ENCODE measurements around the gene FOS. TPM values are rescaled to one million over a fixed set of nuclear protein-coding genes. Genes with fewer than 3 reads are reported as not detected.

The FOS gene
- total RNA-seq, 4 donors from 2014 or later, result 32.1 to 239 (median 121) TPM

GRCh38 chr14:75294649-75295033, 16.0 kb downstream of the FOS start:
- H3K4me1 ChIP-seq, result peaks cover 12 to 30% of the 10 kb centered on the region in 2 donors
- no peaks in the 10 kb centered on the region for H3K27me3 ChIP-seq
- TF ChIP-seq, protein P1, sequence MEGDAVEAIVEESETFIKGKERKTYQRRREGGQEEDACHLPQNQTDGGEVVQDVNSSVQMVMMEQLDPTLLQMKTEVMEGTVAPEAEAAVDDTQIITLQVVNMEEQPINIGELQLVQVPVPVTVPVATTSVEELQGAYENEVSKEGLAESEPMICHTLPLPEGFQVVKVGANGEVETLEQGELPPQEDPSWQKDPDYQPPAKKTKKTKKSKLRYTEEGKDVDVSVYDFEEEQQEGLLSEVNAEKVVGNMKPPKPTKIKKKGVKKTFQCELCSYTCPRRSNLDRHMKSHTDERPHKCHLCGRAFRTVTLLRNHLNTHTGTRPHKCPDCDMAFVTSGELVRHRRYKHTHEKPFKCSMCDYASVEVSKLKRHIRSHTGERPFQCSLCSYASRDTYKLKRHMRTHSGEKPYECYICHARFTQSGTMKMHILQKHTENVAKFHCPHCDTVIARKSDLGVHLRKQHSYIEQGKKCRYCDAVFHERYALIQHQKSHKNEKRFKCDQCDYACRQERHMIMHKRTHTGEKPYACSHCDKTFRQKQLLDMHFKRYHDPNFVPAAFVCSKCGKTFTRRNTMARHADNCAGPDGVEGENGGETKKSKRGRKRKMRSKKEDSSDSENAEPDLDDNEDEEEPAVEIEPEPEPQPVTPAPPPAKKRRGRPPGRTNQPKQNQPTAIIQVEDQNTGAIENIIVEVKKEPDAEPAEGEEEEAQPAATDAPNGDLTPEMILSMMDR (IDR thresholded peaks at IDR 0.05), result peak in 2 of 6 experiments; percentile 16 to 20
- no peak for TF ChIP-seq POLR2A (IDR thresholded peaks at IDR 0.05)
- no peak for DNase-seq
- H3K9me3 ChIP-seq, result no peaks in the 10 kb centered on the region
- 1 to 5% methylated on average over 9 of the region's 9 CpGs for WGBS, 2 donors
- intact Hi-C loops (cut with DNase I), result no loop called here
- peak overlapping the region; percentile 26 to 57 (median 35) for H3K4me3 ChIP-seq (replicated peaks in 1 of 3)
- H3K27ac ChIP-seq, result peak overlapping the region; percentile 62 to 98 (median 94)
- no peaks in the 10 kb centered on the region for H3K36me3 ChIP-seq

DNA sequence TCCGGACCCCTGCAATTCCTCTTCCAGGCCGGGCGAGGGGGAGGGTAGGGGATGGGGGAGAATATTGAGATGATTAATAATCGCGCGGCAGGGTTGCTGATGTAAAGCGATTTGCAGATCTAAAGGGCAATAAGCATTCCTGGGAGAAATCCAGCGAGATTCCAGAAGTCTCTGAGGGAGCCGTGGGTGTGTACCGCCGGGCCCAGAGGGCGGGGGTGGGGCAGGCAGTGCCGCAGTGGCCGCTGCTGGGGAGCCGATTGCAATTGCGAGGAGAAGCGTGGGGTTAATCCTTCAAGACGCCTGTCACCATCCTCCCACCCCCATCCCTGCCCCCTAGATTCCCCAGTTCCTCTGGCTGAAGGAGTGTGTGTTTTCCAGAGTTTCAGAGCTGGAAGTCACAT, 16.4 kb downstream of the FOS start:
- 3 to 4% methylated on average over 10 to 18 of the region's 18 CpGs for WGBS, 2 donors

DNA sequence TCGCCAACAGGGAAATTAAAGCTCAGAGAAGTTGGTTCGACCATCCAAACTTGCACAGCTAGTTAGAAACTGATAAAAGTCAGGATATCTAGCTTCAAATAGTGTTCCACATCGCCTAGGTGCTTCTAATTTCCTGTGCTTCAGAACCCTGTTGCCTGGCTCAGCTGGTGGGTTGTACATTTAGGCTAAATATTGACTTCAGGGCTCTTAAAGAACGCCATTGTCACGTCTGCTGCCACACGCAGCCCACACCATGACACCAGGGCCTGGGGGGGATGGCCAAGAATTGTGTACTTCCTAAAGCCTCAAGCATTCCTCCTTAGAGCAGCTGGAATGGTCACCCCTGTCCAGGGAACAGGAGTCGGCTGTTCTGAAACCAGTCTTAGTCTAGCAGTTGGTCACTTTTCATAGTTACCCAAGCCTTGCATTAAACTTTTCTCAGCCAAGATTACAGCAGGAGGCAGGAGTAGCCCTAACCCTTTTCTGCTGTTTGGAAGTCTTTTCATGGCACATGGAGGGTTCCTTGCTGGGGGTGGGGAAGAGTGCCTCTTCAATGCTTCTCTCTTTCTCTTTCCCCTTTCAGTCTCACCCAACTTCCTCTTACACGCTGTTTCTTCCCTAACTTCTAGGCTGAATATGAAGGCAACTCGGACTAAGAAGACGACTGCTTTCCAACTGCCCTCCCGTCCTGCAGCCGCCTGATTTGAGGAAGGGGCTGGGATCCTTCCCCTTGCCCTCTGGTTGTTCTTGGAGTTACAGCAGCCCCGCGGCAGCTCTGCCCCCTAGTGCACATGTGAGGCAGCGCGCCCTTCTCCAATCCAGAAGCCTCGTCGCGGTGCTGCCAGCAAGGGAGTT, 17.1 kb downstream of the FOS start:
- no peaks in the 10 kb centered on the region for H3K9me3 ChIP-seq
- no peaks in the 10 kb centered on the region for H3K27me3 ChIP-seq
- H3K36me3 ChIP-seq, result no peaks in the 10 kb centered on the region
- H3K27ac ChIP-seq, result peak overlapping the region; percentile 62 to 98 (median 94)
- peaks cover 12 to 34% of the 10 kb centered on the region in 2 donors for H3K4me1 ChIP-seq
- intact Hi-C loops (cut with DNase I), result no loop called here
- peak overlapping the region in 2 of 3 donors; percentile 13 to 57 for H3K4me3 ChIP-seq (replicated peaks in 1 of 3)
- WGBS, 2 donors, result 9 to 11% methylated on average over 19 of the region's 19 CpGs
- DNase-seq, result peak; percentile 81 to 86
- no peak for TF ChIP-seq POLR2A (IDR thresholded peaks at IDR 0.05)
- TF ChIP-seq, protein P1 (IDR thresholded peaks at IDR 0.05), result peak; percentile 81 to 99 (median 96)

More for the DNA sequence above, 16.4 kb downstream of the FOS start:
- Histone ChIP-seq H3K36me3 (no peaks in the 10 kb centered on the region), H3K4me1 (peaks cover 12 to 31% of the 10 kb centered on the region in 2 donors), H3K27me3 (no peaks in the 10 kb centered on the region), H3K27ac (peak overlapping the region; percentile 62 to 98 (median 94)), H3K4me3 (replicated peaks in 1 of 3) (peak overlapping the region; percentile 26 to 57 (median 35)), H3K9me3 (no peaks in the 10 kb centered on the region)
- intact Hi-C loops (cut with DNase I), result no loop called here
- peak; percentile 55 to 64 for DNase-seq
- no peak for TF ChIP-seq POLR2A (IDR thresholded peaks at IDR 0.05)
- TF ChIP-seq, protein P1 (IDR thresholded peaks at IDR 0.05), result no peak

DNA sequence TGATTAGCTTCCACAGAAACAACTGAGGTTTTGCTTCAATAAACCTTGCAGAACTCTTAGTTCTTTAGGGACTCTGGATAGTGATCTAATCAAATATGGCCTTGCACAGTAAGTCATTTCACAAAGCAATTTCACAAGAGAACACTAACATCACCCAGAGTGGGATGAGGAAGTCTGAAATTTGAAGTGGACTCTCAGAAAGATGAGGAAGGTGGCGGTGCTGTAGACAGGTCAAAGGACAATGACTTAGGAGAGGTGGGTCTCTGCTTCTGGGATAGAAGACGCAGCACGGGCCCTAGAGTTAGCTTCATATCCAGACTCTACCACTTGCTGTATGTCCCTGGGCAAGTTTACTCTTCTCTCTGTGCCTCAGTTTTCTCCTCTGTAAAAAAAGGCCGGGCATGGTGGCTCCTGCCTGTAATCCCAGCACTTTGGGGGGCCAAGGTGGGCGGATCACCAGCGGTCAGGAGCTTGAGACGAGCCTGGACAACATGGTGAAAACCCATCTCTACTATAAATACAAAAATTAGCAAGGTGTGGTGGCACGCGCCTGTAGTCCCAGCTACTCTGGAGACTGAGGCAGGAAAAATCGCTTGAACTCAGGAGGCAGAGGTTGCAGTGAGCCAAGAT, 18.9 kb downstream of the FOS start:
- TF ChIP-seq, protein P1 (IDR thresholded peaks at IDR 0.05), result no peak
- TF ChIP-seq POLR2A (IDR thresholded peaks at IDR 0.05), result no peak
- Histone ChIP-seq H3K4me1 (peaks cover 12 to 34% of the 10 kb centered on the region in 2 donors), H3K36me3 (no peaks in the 10 kb centered on the region), H3K27ac (no peak overlapping the region), H3K9me3 (no peaks in the 10 kb centered on the region), H3K4me3 (replicated peaks in 1 of 3) (no peak overlapping the region), H3K27me3 (no peaks in the 10 kb centered on the region)
- 93 to 94% methylated on average over 10 of the region's 10 CpGs for WGBS, 2 donors
- no peak for DNase-seq
- intact Hi-C loops (cut with DNase I), result no loop called here

Data from thyroid gland (tissue), 4 donors.